ENCODE results near the gene HS3ST5.
"Not testable (repeated sequence)": the region's sequence is repeated elsewhere in the genome, so short reads cannot be mapped to it uniquely, and the experiment has no call there.

Gene HS3ST5

DNA sequence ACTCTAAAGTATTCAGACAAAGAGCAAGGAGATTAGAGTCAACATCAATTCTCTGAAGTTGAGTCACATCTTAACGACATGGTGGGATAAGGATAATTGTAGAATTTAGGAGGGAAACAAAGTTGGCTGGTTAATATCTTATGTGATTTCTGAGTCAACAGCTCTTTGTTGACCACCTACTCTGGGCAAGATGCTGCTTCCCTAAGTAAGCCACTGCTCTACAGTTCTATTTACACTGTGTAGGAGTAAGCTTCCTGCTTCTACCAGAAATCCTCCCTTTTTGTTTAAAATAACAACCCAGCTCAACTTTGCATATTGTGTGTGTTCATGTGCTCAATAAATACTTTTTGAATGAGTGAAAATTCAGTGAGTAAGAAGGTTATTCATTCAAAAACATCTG lies 3.1 kb downstream of the HS3ST5 start:
- DNase-seq (ENCODE audit: low spot score) (no peak), FAIRE-seq (no peak)

DNA sequence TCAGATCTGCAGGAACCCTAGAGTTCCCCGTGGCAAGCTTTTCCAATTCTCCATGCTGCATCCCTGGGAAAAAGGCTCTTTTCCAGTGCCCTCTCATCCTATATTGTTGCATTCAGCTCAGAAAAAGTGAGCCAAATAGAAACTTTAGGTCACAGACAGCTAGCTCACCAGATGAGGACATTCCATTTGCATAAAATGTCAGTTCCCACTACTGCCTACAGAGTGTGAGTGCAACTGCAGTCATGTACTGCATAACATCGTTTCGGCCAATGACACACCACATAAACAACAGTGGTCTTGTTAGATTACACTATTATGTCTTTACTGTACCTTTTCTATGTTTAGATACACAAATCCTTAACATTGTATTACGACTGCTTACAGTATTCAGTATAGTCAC lies 8.6 kb downstream of the HS3ST5 start:
- FAIRE-seq (no peak), DNase-seq (ENCODE audit: low spot score) (no peak)

- FAIRE-seq, result no peak
- DNase-seq (ENCODE audit: low spot score), result no peak
Observed at GRCh38 chr6:114327074-114327473, 15.7 kb downstream of the HS3ST5 start.

- FAIRE-seq (no peak), DNase-seq (ENCODE audit: low spot score) (no peak)
Observed at GRCh38 chr6:114323784-114324183, 19.0 kb downstream of the HS3ST5 start.

GRCh38 chr6:114319749-114320148 lies 23.1 kb downstream of the HS3ST5 start:
- FAIRE-seq (no peak), DNase-seq (ENCODE audit: low spot score) (no peak)

- FAIRE-seq (no peak), DNase-seq (ENCODE audit: low spot score) (no peak)
Observed at GRCh38 chr6:114315831-114316595, 26.8 kb downstream of the HS3ST5 start.

DNA sequence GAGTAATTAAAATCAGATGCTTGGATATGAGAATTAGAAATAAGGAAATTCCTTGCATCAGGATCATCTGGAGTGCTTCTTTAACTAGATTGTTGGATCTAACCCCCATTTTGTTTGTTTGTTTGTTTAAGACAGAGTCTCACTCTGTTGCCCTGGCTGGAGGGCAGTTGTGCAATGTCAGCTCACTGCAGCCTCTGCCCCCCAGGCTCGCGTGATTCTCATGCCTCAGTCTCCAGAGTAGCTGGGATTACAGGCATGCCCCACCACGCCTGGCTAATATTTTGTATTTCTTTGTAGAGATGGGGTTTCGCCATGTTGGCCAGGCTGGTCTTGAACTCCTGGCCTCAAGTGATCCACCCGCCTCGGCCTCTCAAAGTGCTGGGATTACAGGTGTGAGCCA lies 29.0 kb downstream of the HS3ST5 start:
- DNase-seq (ENCODE audit: low spot score); FAIRE-seq: not testable (repeated sequence)

DNA sequence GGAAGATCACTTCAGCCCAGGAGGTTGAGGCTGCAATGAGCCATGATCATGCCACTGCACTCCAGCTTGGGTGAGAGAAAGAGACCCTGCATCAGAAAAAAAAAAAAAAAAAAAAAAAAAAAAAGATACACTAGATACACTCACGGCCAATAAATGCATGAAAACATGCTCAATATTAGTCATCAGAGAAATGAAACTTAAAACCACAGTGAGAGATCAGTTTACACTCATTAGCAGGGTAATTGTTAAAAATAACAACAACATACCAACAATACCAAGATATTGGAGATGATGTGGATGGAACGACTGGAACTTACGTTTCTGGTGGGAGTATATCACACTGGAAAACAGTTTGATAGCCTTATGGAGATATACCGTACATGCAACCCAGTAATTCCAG lies 29.9 kb downstream of the HS3ST5 start:
- FAIRE-seq, result no peak
- DNase-seq (ENCODE audit: low spot score), result no peak

DNA sequence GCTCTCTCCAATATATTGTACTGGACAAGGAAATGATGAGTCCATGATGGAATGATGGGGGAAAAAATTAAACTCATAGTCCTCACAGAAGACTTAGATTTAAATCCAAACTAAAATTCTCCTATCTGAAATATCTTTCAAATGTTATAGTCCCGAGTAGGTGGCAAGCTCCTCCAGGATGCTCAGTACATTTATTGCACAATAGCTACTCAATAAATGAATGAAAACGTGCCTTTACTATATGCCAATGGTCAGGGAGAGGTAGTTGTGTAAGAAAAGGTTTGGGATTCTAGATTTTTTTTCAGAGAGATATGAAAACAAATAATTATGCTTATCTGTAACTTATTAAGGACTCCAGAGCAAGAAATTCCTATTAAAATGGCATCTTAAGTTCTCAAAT lies 32.8 kb downstream of the HS3ST5 start:
- no peak for DNase-seq (ENCODE audit: low spot score)

DNA sequence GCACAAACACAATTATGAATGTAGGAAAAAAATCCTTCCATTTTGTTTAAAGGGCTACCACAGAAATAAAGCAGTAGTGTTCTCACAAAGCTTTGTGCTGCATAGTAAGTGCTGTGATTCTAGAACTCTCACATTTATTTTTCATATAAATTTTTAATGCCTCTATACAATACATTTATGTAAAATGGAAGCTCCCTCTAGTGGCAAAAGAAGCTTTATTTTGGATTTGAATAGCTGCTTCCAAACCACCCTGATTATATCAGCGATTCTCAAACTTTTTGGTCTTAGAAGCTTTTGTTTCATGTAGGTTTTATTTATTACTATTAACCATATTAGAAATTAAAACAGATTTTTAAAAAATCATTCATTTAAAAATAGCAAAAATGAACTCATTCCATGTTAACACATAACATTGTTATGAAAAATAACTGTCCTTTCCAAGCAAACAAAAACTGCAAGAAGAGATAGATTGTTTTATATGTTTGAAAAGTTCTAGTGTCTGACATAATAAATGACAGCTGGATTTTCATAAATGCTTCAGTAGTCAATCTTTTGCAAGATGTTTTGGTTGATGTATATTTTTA lies 38.4 kb downstream of the HS3ST5 start:
- FAIRE-seq (peak; percentile 30), DNase-seq (ENCODE audit: low spot score) (no peak)

More for the DNA sequence above, 32.8 kb downstream of the HS3ST5 start:
- FAIRE-seq, result no peak

DNA sequence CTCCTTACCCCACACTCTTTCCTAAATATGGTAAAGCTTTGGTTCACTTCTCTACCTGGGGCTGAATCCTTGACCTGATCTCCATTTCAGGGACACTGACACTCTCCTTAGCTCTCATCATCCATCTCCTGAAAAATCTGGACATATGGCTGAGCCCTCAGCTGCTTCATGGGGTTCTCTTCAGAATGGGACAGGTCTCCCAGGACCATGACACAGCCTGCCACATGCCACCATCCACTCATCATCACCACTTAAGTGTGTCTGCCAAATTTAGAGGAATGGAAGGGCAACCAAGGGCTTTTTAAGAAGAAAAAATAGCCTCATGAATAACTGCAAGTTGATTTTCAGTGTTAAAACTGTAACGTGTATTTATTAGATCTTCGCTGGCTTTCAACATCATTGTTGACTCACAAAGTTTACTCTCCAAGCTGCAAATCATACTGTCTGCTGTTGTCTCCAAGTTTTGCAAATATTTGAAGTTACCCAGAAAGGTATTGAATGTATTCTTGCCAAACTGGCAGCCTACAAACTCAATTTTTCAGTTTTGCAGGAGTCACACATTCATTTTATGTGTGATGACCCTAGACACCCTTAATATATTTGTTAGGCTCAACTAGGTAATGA lies 41.1 kb downstream of the HS3ST5 start:
- DNase-seq (ENCODE audit: low spot score) (no peak), FAIRE-seq (no peak)

DNA sequence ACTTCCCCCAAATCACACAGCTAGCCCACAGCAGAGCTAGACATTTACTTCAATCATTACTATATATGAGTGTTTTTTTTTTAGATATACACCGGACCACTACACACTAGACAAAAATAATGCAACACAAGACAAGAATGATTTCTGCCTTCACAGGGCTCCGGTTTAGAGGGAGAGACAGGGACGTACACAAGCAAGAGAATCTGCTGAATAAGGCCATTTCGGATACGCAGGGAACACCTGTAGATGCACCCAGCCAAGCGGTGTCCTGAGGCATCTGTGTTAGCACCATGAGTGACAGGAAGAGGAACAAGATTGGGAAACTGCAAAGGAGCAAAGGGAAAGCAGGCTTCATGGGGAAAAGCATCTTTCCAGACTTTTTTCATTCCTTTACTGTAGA lies 45.7 kb downstream of the HS3ST5 start:
- DNase-seq (ENCODE audit: low spot score) (no peak), FAIRE-seq (no peak)

GRCh38 chr6:114292431-114292830 lies 50.4 kb downstream of the HS3ST5 start:
- DNase-seq (ENCODE audit: low spot score) (no peak), FAIRE-seq (no peak)

GRCh38 chr6:114291428-114291827 lies 51.4 kb downstream of the HS3ST5 start:
- no peak for DNase-seq (ENCODE audit: low spot score)
- no peak for FAIRE-seq

DNA sequence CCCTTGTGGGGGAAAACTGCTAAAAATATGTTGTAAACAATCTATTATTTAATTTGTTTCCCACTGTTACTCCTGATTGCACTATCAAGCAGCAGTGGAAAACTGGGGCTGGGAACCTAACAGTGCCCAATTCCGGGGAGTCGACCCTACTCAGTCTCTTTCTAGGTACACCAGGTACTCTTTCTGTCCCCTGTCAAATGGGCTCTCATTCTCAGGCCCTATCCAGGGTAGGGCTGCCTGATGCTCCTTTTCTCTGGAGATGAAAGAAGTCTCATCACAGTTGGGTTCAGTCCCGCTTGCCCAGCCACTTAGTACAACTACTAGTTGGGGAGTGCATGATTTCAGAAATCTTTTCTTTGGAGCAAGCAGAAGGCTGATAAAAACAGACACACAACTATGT lies 52.0 kb downstream of the HS3ST5 start:
- DNase-seq (ENCODE audit: low spot score) (no peak), FAIRE-seq (no peak)

DNA sequence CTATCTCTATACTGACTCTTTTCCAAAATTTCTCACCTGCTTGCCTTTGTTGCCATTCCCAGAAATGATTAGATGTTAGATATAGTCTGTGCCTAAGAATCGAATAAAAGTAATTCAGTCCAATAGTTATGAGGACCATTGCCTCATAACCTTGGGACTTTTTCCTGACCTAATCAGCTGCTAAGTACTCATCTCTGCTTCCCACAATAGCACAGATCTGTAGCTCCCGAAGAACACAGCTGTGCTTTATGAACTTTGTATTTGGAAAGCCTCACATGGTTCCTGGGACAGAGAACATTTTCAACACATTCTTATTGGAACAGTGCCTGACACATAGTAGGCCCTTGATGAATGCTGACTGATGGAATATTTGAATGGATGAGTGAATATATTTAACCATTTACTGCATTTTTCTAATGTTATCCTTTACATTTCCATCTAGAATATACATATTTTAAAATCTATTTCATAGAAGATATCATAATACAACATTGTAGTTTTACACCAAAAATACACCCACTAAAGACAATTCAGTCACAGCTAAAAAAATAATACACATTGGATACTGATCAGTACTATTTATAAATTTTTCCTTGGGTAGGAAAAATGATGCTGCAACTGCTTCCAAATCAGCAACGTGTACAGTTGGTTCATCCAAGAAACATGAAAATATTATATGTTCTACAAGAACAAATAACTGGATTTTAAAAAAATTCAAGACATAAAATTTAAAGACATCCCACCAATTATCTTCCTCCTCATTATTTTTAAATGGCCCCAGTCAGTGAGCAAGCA lies 53.9 kb downstream of the HS3ST5 start:
- DNase-seq (ENCODE audit: low spot score) (no peak), FAIRE-seq (no peak)

- no peak for DNase-seq (ENCODE audit: low spot score)
- no peak for FAIRE-seq
Observed at GRCh38 chr6:114287461-114287860, 55.4 kb downstream of the HS3ST5 start.

DNA sequence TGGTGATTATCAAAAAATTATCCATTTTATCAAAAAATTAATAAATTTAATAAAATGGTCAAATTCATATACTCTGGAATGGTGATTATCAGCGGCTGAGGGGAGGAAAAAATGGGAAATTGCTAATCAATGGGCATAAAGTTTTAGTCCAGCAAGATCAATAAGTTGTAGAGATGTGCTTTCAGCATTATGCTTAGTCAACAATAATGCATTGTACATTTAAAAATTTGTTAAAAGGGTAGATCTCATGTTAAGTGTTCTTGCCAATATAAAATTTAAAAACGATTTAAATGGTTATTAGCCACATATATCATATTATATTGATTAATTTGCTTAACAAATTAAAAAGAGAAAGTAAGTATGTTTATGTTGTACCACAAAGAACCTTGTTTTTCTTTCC lies 56.6 kb downstream of the HS3ST5 start:
- no peak for DNase-seq (ENCODE audit: low spot score)
- FAIRE-seq, result no peak

GRCh38 chr6:114284281-114284680 lies 58.5 kb downstream of the HS3ST5 start:
- FAIRE-seq (no peak), DNase-seq (ENCODE audit: low spot score) (no peak)

GRCh38 chr6:114282292-114282691 lies 60.5 kb downstream of the HS3ST5 start:
- no peak for FAIRE-seq
- DNase-seq (ENCODE audit: low spot score), result no peak

GRCh38 chr6:114281496-114281895 lies 61.3 kb downstream of the HS3ST5 start:
- DNase-seq (ENCODE audit: low spot score) (no peak), FAIRE-seq (no peak)
